Chondrocyte (in vitro differentiated cells): ENCODE results near the gene SH3BGRL. TPM values are rescaled to one million over a fixed set of nuclear protein-coding genes. Genes with fewer than 3 reads are reported as not detected.

ENCODE experiments used
- DNase-seq: peaks from one replicate; pipeline ENCODE4 v3.0.0; 2021; ENCODE audit warnings: mixed read lengths, low spot score
- H3K27ac Mint-ChIP-seq: one replicate; pipeline ENCODE4 v1.8.0; 2021; ENCODE audit warnings: mild to moderate bottlenecking, moderate library complexity, mixed read lengths; ENCODE audit not compliant: unreplicated experiment
- H3K27me3 Mint-ChIP-seq: 2 replicates; pipeline ENCODE4 v1.8.0; 2021; ENCODE audit warnings: low read depth, mixed read lengths
- H3K36me3 Mint-ChIP-seq: 2 replicates; pipeline ENCODE4 v1.8.0; 2021; ENCODE audit warnings: low read depth, mixed read lengths
- H3K4me1 Mint-ChIP-seq: 2 replicates; pipeline ENCODE4 v1.8.0; 2021; ENCODE audit warnings: low read depth, mild to moderate bottlenecking, mixed read lengths
- H3K4me3 Mint-ChIP-seq: one replicate; pipeline ENCODE4 v1.8.0; 2021; ENCODE audit warnings: mild to moderate bottlenecking, moderate library complexity, mixed read lengths; ENCODE audit not compliant: unreplicated experiment
- H3K9me3 Mint-ChIP-seq: 2 replicates; pipeline ENCODE4 v1.8.0; 2021; ENCODE audit warnings: low read depth, mixed read lengths
- CTCF ChIP-seq: fragments of 200-600 bp; sonication (generic); IDR thresholded peaks from 2 replicates; pipeline ENCODE4 v1.5.0; 2021; ENCODE audit warnings: antibody characterized with exemption, mild to moderate bottlenecking, moderate library complexity
- total RNA-seq: library from RNA; stranded (reverse); gene quantifications from 3 replicates; pipeline ENCODE4 v1.2.1, GENCODE V29; 2021

The SH3BGRL gene
- total RNA-seq, 1 donor from 2014 or later: 152 TPM

- Mint-ChIP-seq H3K27me3 (no peaks in the 10 kb centered on the region), H3K9me3 (peaks cover 16% of the 10 kb centered on the region), H3K36me3 (peaks cover 4% of the 10 kb centered on the region), H3K4me1 (no peaks in the 10 kb centered on the region), H3K4me3 (no peak overlapping the region), H3K27ac (no peak overlapping the region)
- TF ChIP-seq CTCF: no peak
- DNase-seq: peak; percentile 72
These were observed 39.9 kb downstream of the SH3BGRL start for GRCh38 chrX:81241753-81242152.

DNA sequence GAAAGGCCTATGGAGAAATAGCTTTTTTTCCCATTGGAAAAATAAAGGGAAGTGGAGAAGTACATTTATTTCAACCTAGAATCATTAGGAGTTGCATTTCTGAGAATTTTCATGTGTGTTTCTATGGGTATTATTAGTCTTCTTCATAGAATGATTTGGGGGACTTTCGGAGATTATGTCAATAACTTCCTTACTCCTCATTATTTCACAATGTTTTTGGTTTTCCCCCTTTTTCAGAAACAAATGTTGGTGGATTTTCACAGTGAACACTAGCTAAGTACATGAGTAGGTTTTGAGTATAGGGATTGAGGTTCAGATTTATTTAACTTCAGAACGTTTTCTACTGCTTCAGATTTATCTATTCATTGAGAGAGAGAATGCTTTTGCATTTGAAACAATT, 54.0 kb downstream of the SH3BGRL start:
- H3K27me3 Mint-ChIP-seq: no peaks in the 10 kb centered on the region
- TF ChIP-seq CTCF: no peak
- no peak overlapping the region for H3K4me3 Mint-ChIP-seq
- no peak for DNase-seq
- no peaks in the 10 kb centered on the region for H3K9me3 Mint-ChIP-seq
- peaks cover 24% of the 10 kb centered on the region for H3K4me1 Mint-ChIP-seq
- H3K36me3 Mint-ChIP-seq: no peaks in the 10 kb centered on the region
- no peak overlapping the region for H3K27ac Mint-ChIP-seq

DNA sequence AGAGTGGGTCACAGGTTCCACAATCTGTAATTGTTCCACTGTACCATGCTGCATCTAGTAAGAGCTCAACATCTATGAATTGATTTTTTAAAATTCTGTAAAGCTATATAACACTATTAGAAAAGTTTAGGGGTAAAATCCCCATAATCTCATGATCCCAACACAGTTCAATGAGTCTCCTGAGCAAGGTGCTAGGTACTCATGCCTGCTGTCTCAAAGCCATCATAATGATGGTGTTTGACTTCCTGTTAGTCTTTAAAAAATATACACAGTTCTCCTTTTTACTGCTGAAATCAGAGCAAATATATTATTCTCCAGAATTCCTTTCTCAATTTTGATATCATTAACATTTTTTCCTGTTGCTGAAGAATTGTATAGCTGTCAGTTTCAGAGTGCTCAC, 55.9 kb downstream of the SH3BGRL start:
- H3K27ac Mint-ChIP-seq: peak overlapping the region; percentile 67
- no peaks in the 10 kb centered on the region for H3K9me3 Mint-ChIP-seq
- no peak overlapping the region for H3K4me3 Mint-ChIP-seq
- H3K36me3 Mint-ChIP-seq: no peaks in the 10 kb centered on the region
- no peaks in the 10 kb centered on the region for H3K27me3 Mint-ChIP-seq
- TF ChIP-seq CTCF: no peak
- peaks cover 40% of the 10 kb centered on the region for H3K4me1 Mint-ChIP-seq
- no peak for DNase-seq

DNA sequence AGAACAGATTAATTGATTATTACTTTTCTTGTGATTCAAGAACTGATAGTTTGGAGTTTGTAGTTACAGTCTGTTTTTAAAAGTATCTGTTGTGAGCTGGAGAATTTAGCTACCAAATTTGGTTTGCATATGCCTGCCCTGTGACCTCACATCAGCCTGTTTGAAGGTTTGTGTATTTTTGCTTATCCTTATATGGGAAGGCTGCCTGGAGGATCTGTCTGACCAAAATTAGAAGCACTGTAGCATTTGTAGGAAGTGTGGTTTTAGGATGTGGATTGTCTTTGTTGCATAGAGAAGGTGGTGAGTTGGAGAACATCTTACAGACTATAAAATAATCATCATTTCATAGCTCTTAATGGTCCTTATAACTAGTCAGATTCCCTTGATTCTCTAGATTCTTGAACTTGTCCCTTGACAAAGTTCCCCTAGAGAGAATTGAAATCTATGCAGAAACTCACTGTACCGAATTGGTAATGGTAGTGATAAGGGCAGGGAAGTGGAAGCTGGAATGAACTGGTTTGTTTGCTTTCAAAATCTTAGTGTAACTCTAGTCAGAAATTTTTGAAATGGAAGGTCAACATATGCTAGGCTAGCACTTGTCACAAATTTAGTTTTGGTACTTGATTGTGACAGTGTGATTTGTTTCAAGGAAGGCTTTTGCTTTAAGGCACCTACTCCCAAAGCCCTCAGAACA, 57.3 kb downstream of the SH3BGRL start:
- peak overlapping the region; percentile 14 for H3K4me3 Mint-ChIP-seq
- no peaks in the 10 kb centered on the region for H3K27me3 Mint-ChIP-seq
- peak overlapping the region; percentile 88 for H3K27ac Mint-ChIP-seq
- no peaks in the 10 kb centered on the region for H3K36me3 Mint-ChIP-seq
- no peaks in the 10 kb centered on the region for H3K9me3 Mint-ChIP-seq
- H3K4me1 Mint-ChIP-seq: peaks cover 54% of the 10 kb centered on the region
- TF ChIP-seq CTCF: no peak
- no peak for DNase-seq

GRCh38 chrX:81259714-81260395, 58.0 kb downstream of the SH3BGRL start:
- Mint-ChIP-seq H3K27ac (peak overlapping the region; percentile 88), H3K27me3 (no peaks in the 10 kb centered on the region), H3K36me3 (no peaks in the 10 kb centered on the region), H3K9me3 (no peaks in the 10 kb centered on the region), H3K4me3 (no peak overlapping the region), H3K4me1 (peaks cover 54% of the 10 kb centered on the region)
- no peak for DNase-seq
- no peak for TF ChIP-seq CTCF
